Panc1 (cell line): Measurements from ENCODE around the gene INPP5A. TPM values are rescaled to one million over a fixed set of nuclear protein-coding genes. Genes with fewer than 3 reads are reported as not detected.

Experiments
- ATAC-seq: fragments of 200-7000 bp; cut with Tn5 transposase; 2 replicates; pipeline ENCODE4 v1.9.1; 2020; ENCODE audit warnings: mild to moderate bottlenecking, moderate library complexity
- BruUV-seq: library from RNA; stranded (reverse); fragments of 400-500 nt; replicated peaks from 2 replicates; lab custom pipeline; 2021; lab: Mats Ljungman, UMichigan
- CTCF ChIA-PET: fragments of 300-600 bp; sonication (Branson Sonifier 250); formaldehyde crosslinking; loops from one replicate; lab custom pipeline; 2022; ENCODE audit warnings: antibody characterized with exemption; lab: Charles Lee
- POLR2A ChIA-PET: fragments of 300-600 bp; sonication (Branson Sonifier 250); formaldehyde crosslinking; loops from one replicate; lab custom pipeline; 2022; ENCODE audit warnings: antibody characterized with exemption; lab: Charles Lee
- DNase-seq: peaks from one replicate; pipeline ENCODE4 v3.0.0-alpha.2; 2010; ENCODE audit warnings: low read depth, low spot score
- H3K27ac ChIP-seq: 2 replicates; pipeline ENCODE4 v1.5.1; 2011; ENCODE audit warnings: mild to moderate bottlenecking, low read length, inconsistent platforms
- H3K27me3 ChIP-seq: fragments of 200-500 bp; sonication (Bioruptor generic); 2 replicates; pipeline ENCODE4 v1.6.0; 2014; ENCODE audit warnings: low read length, inconsistent platforms; ENCODE audit not compliant: control insufficient read depth, insufficient read depth
- H3K36me3 ChIP-seq: fragments of 200-500 bp; sonication (Bioruptor generic); 2 replicates; pipeline ENCODE4 v1.5.1; 2014; ENCODE audit warnings: inconsistent platforms, mild to moderate bottlenecking, low read length, moderate library complexity; ENCODE audit not compliant: control insufficient read depth, insufficient read depth
- H3K4me1 ChIP-seq: 2 replicates; pipeline ENCODE4 v1.5.1; 2011; ENCODE audit warnings: inconsistent platforms, mild to moderate bottlenecking, low read length, moderate library complexity; ENCODE audit not compliant: control insufficient read depth, insufficient read depth
- H3K4me3 ChIP-seq, 2 experiments: 2 replicates each; pipeline ENCODE4 v1.5.1; 2011 to 2012; ENCODE audit warnings: low read depth in 2 of 2, low read length in 2 of 2, mild to moderate bottlenecking in 2 of 2, inconsistent platforms in 1 of 2, moderate library complexity in 1 of 2
- H3K9me3 ChIP-seq: fragments of 200-500 bp; sonication (Bioruptor generic); 2 replicates; pipeline ENCODE4 v1.5.1; 2014; ENCODE audit warnings: low read depth, mild to moderate bottlenecking, inconsistent platforms, low read length, moderate library complexity; ENCODE audit not compliant: control insufficient read depth, insufficient read depth
- POLR2AphosphoS5 ChIP-seq: IDR thresholded peaks from 2 replicates; pipeline ENCODE4 v1.6.1; 2012; ENCODE audit warnings: mild to moderate bottlenecking, low read depth, low read length, moderate library complexity
- SIN3A ChIP-seq: IDR thresholded peaks from 2 replicates; pipeline ENCODE4 v1.6.1; 2012; ENCODE audit warnings: low read depth, mild to moderate bottlenecking, low read length, moderate library complexity, borderline replicate concordance; ENCODE audit not compliant: insufficient read depth
- TCF7L2 ChIP-seq: IDR thresholded peaks from 2 replicates; pipeline ENCODE4 v1.6.1; 2011; ENCODE audit warnings: mild to moderate bottlenecking, low read depth, low read length, inconsistent platforms
- in situ Hi-C: cut with HindIII; loops from 2 replicates; pipeline ENCODE4 v1.10.0; 2016; ENCODE audit warnings: low sequenced_read_pairs, low pct_unique_long_range_greater_than_20kb
- intact Hi-C: fragments of 100-400 bp; cut with micrococcal nuclease; formaldehyde crosslinking; loops from one replicate; pipeline ENCODE4 v1.10.0; 2022; ENCODE audit not compliant: unreplicated experiment
- total RNA-seq: library from RNA; stranded (reverse); gene quantifications from one replicate; pipeline ENCODE4 v1.2.1, GENCODE V29; 2021; ENCODE audit not compliant: unreplicated experiment
- TF ChIP-seq, protein P1 (sequence below): fragments of 450-650 bp; IDR thresholded peaks from 2 replicates; pipeline ENCODE4 v1.5.1; 2017; ENCODE audit warnings: mild to moderate bottlenecking
- TF ChIP-seq, protein P2 (sequence below), 2 experiments: IDR thresholded peaks; 2 replicates each; pipeline ENCODE4 v1.6.1; 2011 to 2012; ENCODE audit warnings: low read depth in 2 of 2, control low read depth in 1 of 2, low read length in 1 of 2, mild to moderate bottlenecking in 1 of 2, moderate library complexity in 1 of 2; ENCODE audit not compliant: insufficient read depth in 1 of 2

INPP5A gene
- total RNA-seq, 1 experiment from 2014 or later: 60.0 TPM

DNA sequence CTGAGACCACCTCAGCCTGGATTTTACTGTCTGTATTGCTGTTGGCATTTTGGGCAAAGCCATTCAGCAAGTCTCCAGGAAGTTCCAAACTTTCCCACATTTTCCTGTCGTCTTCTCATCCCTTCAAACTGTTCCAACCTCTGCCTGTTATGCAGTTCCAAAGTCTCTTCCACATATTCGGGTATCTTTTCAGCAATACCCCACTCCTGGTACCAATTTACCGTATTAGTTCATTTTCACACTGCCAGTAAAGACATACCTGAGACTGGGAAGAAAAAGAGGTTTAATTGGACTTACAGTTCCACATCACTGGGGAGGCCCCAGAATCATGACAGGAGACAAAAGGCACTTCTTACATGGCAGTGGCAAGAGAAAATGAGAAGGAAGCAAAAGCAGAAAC lies 62.8 kb downstream of the INPP5A start:
- Histone ChIP-seq H3K9me3 (peaks cover 9% of the 10 kb centered on the region; the same call in 1 of the 2 replicates), H3K27ac (no peak overlapping the region), H3K4me3 (no peak overlapping the region), H3K27me3 (no peaks in the 10 kb centered on the region), H3K4me1 (peaks cover 8% of the 10 kb centered on the region; the same call in 1 of the 2 replicates), H3K36me3 (no peaks in the 10 kb centered on the region)
- TF ChIP-seq SIN3A: no peak
- no peak for TF ChIP-seq POLR2AphosphoS5
- TF ChIP-seq, protein P1, sequence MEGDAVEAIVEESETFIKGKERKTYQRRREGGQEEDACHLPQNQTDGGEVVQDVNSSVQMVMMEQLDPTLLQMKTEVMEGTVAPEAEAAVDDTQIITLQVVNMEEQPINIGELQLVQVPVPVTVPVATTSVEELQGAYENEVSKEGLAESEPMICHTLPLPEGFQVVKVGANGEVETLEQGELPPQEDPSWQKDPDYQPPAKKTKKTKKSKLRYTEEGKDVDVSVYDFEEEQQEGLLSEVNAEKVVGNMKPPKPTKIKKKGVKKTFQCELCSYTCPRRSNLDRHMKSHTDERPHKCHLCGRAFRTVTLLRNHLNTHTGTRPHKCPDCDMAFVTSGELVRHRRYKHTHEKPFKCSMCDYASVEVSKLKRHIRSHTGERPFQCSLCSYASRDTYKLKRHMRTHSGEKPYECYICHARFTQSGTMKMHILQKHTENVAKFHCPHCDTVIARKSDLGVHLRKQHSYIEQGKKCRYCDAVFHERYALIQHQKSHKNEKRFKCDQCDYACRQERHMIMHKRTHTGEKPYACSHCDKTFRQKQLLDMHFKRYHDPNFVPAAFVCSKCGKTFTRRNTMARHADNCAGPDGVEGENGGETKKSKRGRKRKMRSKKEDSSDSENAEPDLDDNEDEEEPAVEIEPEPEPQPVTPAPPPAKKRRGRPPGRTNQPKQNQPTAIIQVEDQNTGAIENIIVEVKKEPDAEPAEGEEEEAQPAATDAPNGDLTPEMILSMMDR: no peak
- TF ChIP-seq TCF7L2: no peak
- TF ChIP-seq, protein P2, sequence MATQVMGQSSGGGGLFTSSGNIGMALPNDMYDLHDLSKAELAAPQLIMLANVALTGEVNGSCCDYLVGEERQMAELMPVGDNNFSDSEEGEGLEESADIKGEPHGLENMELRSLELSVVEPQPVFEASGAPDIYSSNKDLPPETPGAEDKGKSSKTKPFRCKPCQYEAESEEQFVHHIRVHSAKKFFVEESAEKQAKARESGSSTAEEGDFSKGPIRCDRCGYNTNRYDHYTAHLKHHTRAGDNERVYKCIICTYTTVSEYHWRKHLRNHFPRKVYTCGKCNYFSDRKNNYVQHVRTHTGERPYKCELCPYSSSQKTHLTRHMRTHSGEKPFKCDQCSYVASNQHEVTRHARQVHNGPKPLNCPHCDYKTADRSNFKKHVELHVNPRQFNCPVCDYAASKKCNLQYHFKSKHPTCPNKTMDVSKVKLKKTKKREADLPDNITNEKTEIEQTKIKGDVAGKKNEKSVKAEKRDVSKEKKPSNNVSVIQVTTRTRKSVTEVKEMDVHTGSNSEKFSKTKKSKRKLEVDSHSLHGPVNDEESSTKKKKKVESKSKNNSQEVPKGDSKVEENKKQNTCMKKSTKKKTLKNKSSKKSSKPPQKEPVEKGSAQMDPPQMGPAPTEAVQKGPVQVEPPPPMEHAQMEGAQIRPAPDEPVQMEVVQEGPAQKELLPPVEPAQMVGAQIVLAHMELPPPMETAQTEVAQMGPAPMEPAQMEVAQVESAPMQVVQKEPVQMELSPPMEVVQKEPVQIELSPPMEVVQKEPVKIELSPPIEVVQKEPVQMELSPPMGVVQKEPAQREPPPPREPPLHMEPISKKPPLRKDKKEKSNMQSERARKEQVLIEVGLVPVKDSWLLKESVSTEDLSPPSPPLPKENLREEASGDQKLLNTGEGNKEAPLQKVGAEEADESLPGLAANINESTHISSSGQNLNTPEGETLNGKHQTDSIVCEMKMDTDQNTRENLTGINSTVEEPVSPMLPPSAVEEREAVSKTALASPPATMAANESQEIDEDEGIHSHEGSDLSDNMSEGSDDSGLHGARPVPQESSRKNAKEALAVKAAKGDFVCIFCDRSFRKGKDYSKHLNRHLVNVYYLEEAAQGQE (IDR thresholded peaks at IDR 0.05; ENCODE audit: insufficient read depth in 1 of 2, low read depth in 2 of 2, low read length in 1 of 2): no peak
- in situ Hi-C loops (no loop called here), intact Hi-C loops (no loop called here)
- ChIA-PET CTCF (no interaction called here), POLR2A (no interaction called here)
- BruUV-seq: no TSS peak
- DNase-seq: no peak
- ATAC-seq: no peak

DNA sequence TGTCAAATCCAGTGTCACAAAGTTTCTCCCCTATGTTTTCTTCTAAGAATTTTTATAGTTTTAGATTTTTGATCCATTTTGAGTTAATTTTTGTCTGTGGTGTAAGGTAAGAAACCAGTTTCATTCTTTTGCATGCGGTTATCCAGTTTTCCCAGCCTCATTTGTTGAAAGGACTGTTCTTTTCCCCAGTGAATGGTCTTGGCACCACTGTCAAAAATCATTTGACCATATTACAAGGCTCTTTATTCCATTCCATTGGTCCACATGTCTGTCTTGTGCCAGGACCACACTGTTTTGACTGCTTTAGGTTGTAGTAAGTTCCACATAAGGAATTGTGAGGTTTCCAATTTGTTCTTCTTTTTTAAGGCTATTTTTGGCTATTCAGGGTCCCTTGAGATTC lies 64.0 kb downstream of the INPP5A start:
- TF ChIP-seq SIN3A (no peak), TCF7L2 (no peak), POLR2AphosphoS5 (no peak)
- ATAC-seq (no peak), DNase-seq (no peak)
- Histone ChIP-seq H3K27ac (no peak overlapping the region), H3K27me3 (no peaks in the 10 kb centered on the region), H3K9me3 (peaks cover 9% of the 10 kb centered on the region; the same call in 1 of the 2 replicates), H3K4me3 (no peak overlapping the region), H3K4me1 (peaks cover 9% of the 10 kb centered on the region), H3K36me3 (no peaks in the 10 kb centered on the region)
- no TSS peak for BruUV-seq
- POLR2A ChIA-PET: no interaction called here
- in situ Hi-C loops: no loop called here
- intact Hi-C loops: no loop called here
- CTCF ChIA-PET: no interaction called here

DNA sequence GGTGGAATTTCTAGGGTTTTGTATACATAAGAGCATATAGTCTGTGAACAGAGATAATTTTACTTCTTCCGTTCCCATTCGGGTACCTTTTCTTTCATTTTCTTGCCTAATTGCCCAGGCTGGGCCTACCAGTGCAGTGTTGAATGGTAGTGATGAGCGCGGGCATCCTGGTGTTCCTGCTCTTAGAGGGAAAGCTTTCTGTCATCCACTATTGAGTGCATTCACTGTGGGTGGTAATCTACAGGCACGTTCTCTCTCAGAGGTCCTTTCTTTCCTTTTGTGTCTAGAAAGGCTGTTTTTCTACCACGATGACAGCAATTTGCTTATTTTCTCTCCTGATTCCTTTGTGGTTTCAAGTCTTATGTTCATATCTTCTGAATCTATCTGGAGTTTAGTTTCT lies 65.0 kb downstream of the INPP5A start:
- no peaks in the 10 kb centered on the region for H3K36me3 ChIP-seq
- ChIA-PET CTCF (no interaction called here), POLR2A (no interaction called here)
- peaks cover 9% of the 10 kb centered on the region; the same call in 1 of the 2 replicates for H3K9me3 ChIP-seq
- no peak for ATAC-seq
- H3K27me3 ChIP-seq: no peaks in the 10 kb centered on the region
- H3K27ac ChIP-seq: no peak overlapping the region
- no peak overlapping the region for H3K4me3 ChIP-seq
- in situ Hi-C loops: no loop called here
- no TSS peak for BruUV-seq
- intact Hi-C loops: no loop called here
- DNase-seq: no peak
- H3K4me1 ChIP-seq: peaks cover 17% of the 10 kb centered on the region
- TF ChIP-seq, protein P2 (IDR thresholded peaks at IDR 0.05; ENCODE audit: insufficient read depth in 1 of 2, low read depth in 2 of 2, low read length in 1 of 2): no peak
- TF ChIP-seq TCF7L2 (no peak), POLR2AphosphoS5 (no peak), SIN3A (no peak)
- TF ChIP-seq, protein P1: no peak
